Measurements from ENCODE around the gene ARAP2.

ARAP2 gene

DNA sequence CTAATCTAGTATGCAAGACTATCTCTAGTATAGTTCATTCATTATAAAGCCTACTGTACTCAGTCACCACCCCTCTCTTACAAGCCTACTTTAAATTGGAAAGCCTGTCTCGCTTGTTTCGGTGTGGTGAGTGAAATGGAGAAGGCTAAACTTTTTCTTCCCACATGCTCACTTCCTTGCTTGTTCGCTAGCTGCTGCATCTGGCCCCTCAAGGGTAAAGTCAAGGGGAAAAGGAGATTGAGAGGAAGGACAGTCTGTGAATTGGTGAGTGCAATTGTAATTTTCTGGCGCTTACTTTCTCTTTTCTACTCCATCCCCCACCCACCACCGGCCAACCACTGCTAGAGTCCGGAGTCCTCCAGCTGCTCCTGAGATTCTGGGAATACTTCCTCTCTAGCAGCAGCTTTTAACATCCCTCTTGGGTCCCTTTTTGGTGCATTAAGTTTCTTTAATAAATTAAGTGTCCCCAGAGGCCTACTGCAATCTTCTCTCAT, 12.1 kb upstream of the ARAP2 start:
- no peak for DNase-seq (ENCODE audit: low read depth)

DNA sequence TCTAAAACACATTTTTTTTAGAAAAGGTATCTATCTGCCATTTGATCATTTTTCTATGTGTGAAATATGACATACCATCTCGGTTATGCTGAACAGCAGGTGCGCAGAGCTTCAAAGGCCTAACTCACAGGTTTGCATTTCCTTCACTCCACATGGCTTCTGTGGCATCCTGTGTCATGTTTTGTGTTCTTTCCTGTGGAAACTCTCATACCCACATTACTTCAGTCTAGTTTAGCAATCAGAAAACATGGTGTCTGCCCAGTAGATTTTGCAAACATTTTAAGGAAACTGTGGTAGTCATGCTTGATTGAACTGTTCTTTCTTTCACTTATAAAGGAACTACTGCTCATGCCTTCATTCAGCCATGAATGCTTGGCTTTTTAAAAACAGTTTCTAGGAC, 11.3 kb upstream of the ARAP2 start:
- no peak for DNase-seq (ENCODE audit: low read depth)

DNA sequence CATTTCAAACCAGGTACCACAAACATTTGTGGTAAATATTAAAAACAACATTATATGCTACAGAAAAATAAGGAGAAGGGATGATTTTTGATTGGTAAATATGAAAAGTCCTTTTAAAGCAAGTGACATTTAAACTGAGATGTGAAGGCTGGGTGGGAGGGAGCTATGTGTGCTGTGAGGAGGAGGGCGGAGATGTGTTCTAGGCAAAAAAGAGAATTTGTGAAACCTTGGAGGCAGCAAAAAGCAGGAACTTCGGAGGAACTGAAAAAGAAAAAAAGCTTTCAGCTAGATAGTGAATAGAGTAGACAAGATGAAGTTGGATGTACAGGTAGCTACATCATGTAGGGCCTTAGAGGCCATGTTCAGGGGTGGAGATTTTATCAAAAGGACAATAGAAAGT, 10.1 kb upstream of the ARAP2 start:
- DNase-seq (ENCODE audit: low read depth), result no peak

DNA sequence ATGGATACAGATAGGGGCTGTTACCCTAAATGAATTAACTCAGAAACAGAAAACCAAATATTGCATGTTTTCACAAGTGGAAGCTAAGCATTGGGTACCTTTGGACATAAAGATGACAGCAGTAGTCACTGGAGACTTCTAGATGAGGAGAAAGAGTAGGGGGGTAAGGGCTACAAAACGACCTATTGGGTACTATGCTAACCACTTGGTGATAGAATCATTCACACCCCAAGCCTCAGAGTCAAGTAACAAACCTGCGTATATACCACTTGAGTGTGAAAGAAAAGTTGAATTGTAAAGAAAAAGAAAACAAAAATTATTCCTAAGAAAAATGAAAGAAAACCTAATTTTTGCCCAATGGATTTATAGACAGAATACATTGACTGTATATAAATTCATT, 7.7 kb upstream of the ARAP2 start:
- DNase-seq (ENCODE audit: low read depth), result no peak

DNA sequence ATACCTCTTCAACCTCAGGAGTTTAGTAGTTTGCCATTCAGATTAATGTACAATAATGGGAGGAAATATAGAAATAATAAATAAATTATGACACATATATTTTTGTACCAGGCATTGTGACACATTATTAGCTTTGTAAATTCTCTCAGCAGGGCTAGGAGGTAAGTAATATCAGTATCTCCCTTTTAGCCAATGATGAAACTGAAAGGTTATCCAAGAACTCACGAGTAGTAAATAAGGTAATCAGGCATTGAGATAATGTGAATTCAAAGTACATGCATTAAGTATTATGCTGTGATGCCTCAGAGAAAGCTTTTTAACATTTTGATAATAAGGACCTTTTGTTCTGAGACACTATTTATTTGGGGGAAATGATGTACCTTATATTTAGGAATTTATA, 5.3 kb upstream of the ARAP2 start:
- DNase-seq (ENCODE audit: low read depth), result no peak

DNA sequence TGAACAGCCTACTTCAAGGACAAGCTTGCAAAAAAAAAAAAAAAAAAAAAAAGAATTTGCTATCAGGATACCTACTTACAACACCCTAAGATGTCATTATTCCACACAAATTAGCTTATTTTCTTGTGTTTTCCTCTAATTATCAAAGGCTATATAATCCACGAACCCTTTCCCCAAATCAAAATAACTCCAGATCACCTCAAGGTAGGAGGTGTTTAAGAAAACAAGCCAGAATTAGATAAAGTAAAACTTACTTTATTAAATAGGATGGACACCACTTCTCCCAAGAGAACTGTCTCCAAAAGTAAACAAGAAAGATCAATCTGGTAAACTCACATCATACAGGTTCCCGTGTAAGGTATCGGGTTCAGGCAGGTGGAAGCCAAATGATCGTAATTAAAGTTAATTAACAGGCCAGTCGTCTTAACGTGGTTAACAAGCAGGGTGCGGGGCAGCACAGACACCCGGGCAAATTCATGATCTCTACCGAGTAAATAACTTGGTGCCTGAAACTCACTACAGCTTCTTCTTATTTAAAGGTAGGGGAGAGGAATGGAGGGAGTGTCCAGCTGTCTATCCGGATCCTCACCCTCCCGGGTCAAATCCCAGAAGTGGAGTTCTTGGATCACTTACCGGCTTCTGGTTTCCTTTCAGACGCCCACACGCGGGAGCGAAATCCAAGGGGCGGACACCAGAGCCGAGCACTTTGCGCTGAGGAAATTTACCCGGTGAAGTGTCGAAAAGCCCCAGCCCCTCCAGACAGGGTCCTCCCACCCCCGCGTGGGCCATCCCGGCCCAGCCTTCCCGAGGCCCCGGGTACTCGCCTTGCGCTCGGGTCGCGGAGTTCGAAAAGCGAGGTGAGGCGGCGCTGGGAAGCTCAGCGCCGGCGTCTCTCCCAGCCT, 708 bp downstream of the ARAP2 start:
- no peak for DNase-seq (ENCODE audit: low read depth)

DNA sequence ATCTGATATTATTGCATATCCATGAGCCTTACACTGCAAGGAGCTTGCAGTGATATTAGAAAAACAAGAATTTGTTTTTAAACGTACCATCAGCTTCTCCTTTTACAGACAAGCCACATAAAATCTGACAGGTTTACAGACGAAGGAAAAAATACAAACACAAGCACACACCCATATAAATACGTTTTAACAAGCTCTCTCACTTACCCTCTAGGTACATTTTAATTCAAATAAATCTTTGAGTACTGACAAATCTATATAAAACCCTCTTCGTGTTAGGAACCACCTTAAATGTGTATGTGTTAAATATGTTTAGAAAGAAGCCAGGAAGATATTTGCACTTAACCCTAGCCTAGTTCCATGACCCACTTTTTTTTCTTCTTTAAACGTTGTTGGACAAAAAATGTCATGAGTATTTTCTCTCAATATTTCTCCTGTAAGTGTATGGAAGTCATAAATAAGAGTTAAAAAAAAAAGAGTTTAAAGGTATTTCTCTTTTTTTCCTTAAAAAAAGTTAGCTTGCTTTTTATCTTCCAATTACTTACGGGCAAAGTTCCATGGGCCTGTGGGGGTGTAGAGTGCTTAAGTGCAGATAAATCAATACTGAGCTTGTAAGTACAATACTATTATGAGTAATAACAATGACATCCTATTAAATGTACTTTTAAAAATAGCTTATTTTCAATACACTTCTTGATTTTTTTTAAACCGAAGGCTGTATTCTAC, 1.5 kb downstream of the ARAP2 start:
- DNase-seq (ENCODE audit: low read depth), result no peak

DNA sequence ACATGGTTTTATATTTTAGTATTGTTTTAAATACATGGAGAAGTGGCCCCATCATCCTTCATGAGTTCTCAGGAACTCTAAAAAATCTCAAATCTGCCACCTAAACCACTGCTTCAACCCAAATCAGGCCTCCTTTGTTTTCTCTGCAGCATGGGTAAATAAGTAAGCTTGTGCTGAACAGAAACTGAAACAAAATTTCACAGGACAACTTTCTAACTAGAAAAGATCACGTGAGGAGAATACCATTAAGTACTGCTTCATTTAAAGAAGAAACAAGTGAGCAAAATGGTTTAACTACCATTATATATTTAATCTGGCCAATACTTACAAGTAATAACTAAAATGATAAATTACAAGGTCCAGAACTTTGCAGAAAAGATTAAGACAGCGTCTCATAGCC, 2.5 kb downstream of the ARAP2 start:
- DNase-seq (ENCODE audit: low read depth), result no peak

DNA sequence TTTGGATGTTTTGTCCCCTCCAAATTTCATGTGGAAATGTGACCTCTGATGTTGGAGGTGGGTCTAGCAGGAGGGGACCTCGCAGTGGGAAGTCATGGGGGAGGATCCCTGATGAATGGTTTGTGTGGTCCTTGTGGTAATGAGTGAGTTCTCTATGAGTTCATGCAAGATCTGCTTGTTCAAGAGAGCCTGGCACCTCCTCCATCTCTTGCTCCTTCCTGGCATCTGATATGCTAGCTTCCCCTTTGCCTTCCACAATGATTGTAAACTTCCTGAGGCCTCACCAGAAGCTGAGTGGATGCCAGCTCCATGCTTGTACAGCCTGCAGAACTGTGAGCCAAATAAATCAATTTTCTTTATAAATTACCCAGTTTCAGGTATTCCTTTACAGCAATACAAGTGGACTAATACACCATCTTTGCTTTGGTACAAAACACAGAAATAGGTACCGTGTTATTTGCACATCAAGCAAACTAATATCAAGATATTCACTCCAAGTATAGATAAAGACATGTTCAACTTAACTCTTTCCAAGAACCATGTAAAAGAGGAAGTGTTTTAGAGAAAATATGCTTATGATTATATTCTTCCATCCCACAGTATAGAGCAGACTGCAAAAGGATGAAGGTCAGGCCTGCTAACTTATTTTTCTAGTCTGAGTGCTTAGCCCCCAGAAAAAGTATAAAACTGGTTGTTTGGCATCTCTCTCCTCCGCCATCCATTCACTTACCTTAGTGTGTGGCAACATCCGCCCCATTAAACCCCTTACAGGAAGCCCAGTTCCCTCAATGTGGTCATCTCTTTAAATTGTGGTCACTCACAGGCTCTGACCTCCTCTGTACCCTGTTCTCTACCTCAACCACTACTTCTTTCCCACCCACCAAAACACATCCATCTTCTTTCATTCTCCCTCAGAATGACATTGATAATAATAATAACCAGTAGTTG, 6.7 kb downstream of the ARAP2 start:
- DNase-seq (ENCODE audit: low read depth), result no peak

DNA sequence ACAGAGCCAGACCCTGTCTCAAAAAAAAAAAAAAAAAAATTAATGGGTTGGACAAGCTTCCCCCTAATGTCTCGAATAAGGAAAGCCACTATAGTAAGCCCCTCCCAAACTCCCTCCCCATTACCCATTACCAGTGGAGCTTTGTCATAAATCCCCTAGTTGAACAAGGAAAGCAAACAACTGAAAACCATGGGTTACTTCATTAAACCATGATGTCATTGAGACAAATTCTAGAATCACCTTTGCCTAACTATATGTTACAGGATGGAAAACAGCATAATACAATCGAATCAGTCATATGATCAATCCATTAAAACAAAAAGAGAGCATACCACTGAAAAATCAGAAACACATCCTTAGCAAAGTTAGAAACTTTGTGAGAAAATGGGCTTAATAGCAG, 8.2 kb downstream of the ARAP2 start:
- DNase-seq (ENCODE audit: low read depth), result no peak

DNA sequence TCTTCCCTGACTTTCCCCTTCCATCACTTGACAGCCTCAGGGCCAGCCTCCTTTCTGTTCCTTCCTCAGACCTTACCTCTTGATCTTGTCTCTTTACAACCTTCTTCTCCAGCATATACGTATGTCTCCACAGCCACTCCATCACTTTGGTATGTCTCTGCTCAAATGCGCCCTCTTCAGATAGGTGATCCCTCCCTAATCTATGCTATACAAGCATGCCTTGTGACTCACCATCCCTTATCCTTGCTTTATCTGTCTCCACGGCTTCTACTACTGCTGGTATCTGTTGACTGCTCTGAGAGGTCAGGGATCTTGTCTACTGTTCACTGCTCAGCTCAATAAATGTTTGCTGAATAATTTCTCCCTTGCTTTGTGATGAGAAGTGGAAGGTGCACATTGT, 9.0 kb downstream of the ARAP2 start:
- DNase-seq (ENCODE audit: low read depth), result no peak

DNA sequence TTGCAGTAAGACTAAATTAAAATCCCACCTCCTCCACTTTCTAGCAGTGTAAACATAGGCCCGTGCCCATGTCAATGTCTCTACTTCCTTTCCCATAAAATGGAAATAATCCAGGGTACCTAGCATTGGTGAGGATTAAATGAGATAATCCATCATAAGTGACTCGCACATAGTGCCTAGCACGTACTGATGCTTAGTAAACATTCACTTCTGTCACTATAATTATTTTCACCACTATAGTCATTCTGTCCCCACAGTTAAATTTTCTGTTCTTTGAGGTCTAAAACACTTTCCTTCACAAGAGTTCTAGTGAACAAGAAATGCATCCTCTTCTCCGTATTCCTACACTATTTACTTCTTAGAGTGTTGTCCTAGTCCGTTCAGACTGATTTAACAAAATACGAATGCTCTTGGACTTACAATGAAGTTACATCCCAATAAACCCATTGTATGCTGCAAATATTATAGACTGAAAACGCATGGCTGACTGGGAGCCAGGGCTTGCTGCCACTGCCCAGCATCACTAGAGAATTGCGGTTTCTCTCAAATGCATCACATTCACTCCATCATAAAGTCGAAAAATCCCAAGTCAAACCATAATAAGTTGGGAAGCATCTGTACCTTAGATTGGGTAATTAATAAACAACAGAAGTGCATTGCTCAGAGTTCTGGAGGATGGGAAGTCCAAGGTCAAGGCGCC, 10.6 kb downstream of the ARAP2 start:
- DNase-seq (ENCODE audit: low read depth), result no peak

DNA sequence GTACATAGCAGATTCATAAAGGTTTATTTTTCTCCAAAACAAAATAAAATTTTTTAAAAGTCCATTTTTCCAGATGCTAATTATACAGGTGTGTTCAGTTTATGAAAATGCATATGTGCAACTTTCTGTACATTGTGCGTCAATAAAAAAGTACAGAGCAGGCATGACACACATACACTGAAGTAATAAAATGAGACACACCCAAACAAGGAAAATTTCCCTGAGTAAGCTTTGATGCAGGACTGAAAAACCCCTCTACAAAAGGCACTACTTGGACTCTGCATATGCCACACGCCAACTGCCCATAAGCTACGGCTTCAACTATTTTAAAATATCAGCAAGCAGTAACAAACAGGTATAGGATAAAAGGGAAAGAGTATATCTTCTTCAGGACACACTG, 13.8 kb downstream of the ARAP2 start:
- no peak for DNase-seq (ENCODE audit: low read depth)

DNA sequence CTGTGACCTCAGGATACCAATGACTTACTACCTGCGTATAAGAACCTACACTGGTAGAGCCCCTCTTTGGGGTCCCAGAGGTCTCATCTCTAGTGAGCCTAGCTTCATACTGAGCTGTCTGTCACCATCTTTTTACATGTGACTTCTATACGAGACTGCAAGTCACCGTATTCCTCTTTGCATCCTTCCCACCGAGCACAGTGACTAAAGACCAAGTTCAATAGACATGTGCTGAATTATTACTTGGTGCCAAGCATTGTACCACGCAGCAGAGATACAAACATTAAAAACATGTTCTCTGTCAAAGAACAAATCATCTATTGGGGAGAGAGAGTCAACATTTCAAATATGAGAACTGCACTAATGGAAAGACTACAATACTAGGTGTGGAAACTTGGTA, 16.4 kb downstream of the ARAP2 start:
- DNase-seq (ENCODE audit: low read depth), result no peak

DNA sequence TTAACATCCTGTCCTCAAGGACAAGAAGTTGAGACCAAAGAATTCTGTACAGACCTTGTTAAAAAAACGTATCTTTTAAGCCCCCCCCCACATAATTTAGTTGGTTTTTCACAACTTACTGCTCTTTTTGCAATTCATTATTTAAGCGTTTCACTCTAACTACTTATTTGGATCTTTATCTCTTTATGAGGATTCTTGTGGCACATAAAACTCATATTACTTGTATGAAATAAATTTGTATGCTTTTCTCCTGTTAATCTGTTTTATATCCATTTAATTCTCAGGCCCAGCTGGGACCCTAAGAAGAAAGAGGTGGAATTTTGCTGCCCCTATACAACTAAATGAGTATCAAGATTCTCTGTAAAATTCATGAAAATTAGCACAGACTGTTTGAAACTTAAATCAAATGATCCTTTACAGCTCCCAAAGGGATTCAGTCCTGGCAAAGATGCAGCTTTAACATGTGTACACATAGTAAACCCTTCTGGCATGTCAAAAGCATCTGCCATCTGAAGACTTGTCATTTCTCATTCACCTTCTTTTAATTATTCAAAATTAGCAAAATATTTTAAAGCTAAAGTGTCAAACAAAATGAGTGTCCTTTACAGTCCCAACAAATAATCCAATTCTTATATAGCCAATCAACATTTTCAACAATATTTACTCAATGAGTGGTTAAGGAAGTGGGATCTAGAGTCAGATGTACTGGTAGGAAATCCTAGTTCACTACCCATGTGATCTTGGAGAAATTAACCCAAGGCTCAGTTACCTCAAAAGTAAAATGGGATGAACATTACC, 17.7 kb downstream of the ARAP2 start:
- DNase-seq (ENCODE audit: low read depth), result no peak

DNA sequence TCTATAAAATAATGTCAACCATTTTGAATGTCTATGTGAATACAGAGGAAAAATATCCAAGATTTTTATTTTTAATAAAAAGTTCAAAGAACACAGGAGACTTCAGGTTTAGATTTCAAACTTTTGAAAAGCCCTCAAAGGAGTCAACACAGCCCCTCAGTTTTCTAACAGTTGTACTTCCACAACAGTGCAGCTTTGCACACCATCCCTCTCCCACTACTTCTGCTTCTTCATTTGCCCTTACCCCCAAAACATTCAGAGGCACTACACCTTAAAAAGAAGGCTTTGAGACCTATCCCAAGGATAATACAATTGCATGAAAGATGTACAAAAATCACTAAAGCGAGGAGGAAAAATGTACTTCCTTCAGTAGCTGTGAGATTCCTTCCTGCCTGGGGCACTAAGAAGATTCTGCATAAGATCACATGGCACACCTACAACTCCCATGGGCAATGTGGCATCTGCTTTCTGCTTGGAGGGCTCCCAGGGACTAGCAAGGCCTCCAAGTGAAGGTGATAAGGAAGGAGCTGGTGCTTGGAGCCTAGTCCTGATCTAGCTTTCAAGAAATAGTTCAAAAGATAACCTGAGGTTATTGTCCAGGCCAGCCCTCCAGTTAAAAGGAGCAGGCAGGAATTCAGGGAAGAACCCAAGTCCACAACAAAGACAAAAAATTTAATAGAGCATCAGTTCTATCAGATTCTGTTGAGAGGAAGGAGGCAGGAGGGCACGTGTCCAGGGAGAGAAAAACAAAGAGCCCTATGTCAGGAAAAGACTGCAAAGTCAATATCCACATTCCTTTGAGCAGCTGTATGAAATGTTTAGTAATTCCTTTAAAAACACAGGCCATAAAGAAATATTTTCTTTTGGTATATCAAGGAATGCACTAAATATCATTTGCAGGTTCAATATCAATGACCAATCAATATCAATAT, 19.1 kb downstream of the ARAP2 start:
- no peak for DNase-seq (ENCODE audit: low read depth)

DNA sequence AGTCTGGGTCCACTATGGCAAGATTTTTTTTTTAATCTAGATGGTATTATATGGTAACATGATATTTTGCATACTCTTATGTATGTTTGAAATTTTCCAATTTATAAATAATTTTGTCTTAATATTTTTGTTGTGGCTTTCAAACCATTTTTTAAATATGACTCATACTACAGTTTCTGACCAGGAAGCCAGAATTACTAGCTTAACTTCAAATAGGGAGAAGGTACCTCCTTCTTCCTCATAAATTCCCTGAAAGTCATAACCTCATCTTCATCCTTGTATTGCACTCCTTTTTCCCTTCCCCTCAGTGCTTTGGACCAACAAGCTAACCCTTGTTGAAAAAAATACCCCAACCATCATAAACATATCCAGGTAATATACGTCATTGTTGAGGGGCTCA, 21.6 kb downstream of the ARAP2 start:
- DNase-seq (ENCODE audit: low read depth), result no peak

DNA sequence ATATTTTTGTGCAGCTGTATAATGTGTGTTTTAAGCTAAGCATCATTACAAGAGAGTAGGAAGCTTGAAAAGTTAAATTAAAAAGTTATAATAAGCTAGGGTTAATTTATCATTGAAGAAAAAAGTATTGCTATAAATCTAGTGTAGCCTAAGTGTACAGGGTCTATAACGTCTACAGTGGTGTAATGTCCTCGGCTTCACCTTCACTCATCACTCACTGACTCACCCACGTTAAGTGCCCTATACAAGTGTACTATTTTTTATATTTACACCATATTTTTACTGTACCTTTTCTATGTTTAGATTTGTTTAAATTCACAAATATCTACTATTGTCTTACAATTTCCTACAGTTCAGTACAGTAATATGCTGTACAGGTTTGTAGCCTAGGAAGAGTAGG, 23.5 kb downstream of the ARAP2 start:
- no peak for DNase-seq (ENCODE audit: low read depth)

DNA sequence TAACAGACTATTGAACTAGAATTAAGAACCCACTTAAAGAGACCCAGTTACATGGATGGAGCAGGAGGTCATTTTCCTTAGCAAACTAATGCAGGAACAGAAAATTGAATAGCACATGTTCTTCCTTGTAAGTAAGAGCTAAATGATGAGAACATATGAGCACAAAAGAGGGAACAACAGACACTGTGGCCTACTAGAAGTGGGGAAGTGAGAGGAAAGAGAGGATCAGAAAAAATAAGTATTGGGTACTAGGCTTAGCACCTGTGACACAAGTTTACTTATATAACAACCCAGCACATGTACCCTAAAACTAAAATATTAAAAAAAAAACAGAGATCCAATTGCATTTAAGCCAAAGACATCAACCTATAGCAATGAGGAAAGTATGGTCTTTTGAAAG, 26.2 kb downstream of the ARAP2 start:
- DNase-seq (ENCODE audit: low read depth), result no peak

DNA sequence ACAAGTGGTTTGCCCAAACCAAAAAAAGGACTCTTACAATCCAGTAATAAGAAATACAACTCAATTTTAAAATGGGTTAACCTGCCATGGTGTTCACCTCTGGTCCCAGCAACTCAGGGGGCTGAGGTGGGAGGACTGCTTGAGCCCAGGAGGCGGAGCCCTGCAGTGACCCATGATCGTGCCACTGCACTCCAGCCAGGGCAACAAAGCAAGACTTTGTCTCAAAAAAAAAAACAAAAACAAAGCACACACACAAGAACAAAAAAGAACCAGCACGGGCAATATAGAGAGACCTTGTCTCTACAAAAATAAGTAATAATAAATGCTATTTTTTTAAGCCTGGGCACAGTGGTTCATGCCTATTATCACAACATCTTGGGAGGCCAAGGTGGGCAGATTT, 28.7 kb downstream of the ARAP2 start:
- no peak for DNase-seq (ENCODE audit: low read depth)

Data from GM04503 (cell line).